22Rv1 (cell line): Measurements from ENCODE around the gene TOMM20.
A peak's percentile ranks its signal among the peaks of the same experiment; 100 is the strongest.

Source experiments
- H3K27ac ChIP-seq: fragments of 450-650 bp; 2 replicates; pipeline ENCODE4 v1.5.1; 2017
- CTCF ChIP-seq: fragments of 450-650 bp; IDR thresholded peaks from 2 replicates; pipeline ENCODE4 v1.5.1; 2017; ENCODE audit warnings: mild to moderate bottlenecking
- ZFX ChIP-seq: fragments of 450-650 bp; IDR thresholded peaks from 2 replicates; pipeline ENCODE4 v1.6.1; 2017; ENCODE audit warnings: antibody characterized with exemption, borderline replicate concordance

TOMM20 gene

GRCh38 chr1:235136111-235136510 lies 7.5 kb upstream of the TOMM20 start:
- TF ChIP-seq ZFX (no peak), CTCF (no peak)
- no peak overlapping the region for H3K27ac ChIP-seq

GRCh38 chr1:235134171-235134570 lies 5.5 kb upstream of the TOMM20 start:
- no peak overlapping the region for H3K27ac ChIP-seq
- TF ChIP-seq CTCF (no peak), ZFX (no peak)

GRCh38 chr1:235133086-235133485 lies 4.4 kb upstream of the TOMM20 start:
- H3K27ac ChIP-seq, result no peak overlapping the region
- TF ChIP-seq CTCF, result no peak
- no peak for TF ChIP-seq ZFX

- TF ChIP-seq CTCF, result no peak
- no peak for TF ChIP-seq ZFX
These were observed 3.3 kb upstream of the TOMM20 start for GRCh38 chr1:235131961-235132360.

GRCh38 chr1:235130766-235131270 lies 2.2 kb upstream of the TOMM20 start:
- TF ChIP-seq CTCF (no peak), ZFX (no peak)
- H3K27ac ChIP-seq, result no peak overlapping the region

More at GRCh38 chr1:235131961-235132360, 3.3 kb upstream of the TOMM20 start:
- no peak overlapping the region for H3K27ac ChIP-seq

GRCh38 chr1:235129774-235130570 lies 1.3 kb upstream of the TOMM20 start:
- TF ChIP-seq ZFX (no peak), CTCF (no peak)
- peak overlapping the region; percentile 77; the same call in 1 of the 2 replicates for H3K27ac ChIP-seq

GRCh38 chr1:235127732-235128455 lies 743 bp downstream of the TOMM20 start:
- peak overlapping the region; percentile 77 for H3K27ac ChIP-seq
- no peak for TF ChIP-seq ZFX
- TF ChIP-seq CTCF, result no peak
